IPS-18c (cell line): ENCODE results near the gene CCSER2.
A peak's percentile ranks its signal among the peaks of the same experiment; 100 is the strongest.
"Not testable (repeated sequence)": the region's sequence is repeated elsewhere in the genome, so short reads cannot be mapped to it uniquely, and the experiment has no call there.

Experiments
- H3K4me3 ChIP-seq: 2 replicates; pipeline ENCODE4 v1.7.0; 2013; ENCODE audit warnings: low read depth, mild to moderate bottlenecking, low read length, moderate library complexity; ENCODE audit not compliant: insufficient read depth
- H3K9me3 ChIP-seq: one replicate; pipeline ENCODE4 v1.6.1; 2013; ENCODE audit warnings: mild to moderate bottlenecking, low read length, moderate library complexity; ENCODE audit not compliant: control insufficient read depth, insufficient read depth

The CCSER2 gene, protein sequence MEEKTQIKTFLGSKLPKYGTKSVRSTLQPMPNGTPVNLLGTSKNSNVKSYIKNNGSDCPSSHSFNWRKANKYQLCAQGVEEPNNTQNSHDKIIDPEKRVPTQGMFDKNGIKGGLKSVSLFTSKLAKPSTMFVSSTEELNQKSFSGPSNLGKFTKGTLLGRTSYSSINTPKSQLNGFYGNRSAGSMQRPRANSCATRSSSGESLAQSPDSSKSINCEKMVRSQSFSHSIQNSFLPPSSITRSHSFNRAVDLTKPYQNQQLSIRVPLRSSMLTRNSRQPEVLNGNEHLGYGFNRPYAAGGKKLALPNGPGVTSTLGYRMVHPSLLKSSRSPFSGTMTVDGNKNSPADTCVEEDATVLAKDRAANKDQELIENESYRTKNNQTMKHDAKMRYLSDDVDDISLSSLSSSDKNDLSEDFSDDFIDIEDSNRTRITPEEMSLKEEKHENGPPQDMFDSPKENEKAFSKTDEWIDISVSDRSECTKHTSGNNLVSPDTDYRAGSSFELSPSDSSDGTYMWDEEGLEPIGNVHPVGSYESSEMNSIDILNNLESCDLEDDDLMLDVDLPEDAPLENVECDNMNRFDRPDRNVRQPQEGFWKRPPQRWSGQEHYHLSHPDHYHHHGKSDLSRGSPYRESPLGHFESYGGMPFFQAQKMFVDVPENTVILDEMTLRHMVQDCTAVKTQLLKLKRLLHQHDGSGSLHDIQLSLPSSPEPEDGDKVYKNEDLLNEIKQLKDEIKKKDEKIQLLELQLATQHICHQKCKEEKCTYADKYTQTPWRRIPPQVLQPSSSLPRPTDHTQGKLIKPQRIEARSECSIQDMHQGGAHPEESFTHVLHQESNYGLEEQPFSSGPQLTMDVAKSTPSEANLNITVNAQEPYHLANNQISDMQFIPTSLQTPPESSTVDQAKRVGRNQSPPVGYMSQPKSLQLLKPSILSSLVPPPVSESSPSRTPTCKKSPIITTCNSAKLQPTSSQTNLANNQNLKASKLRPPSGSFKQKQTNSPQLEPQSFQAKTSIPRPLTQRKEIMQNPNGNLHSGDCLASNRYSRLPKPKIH

GRCh38 chr10:84328418-84329195 is at the start of gene CCSER2:
CCSER2 (plus strand) TSS chr10:84328589; CDS start chr10:84371053, 42,464 bp downstream.
- peak within 1 kb of the TSS; percentile 93 for H3K4me3 ChIP-seq

GRCh38 chr10:84279876-84280475 is 48.4 kb upstream of the CCSER2 start:
- H3K4me3 ChIP-seq, H3K9me3 ChIP-seq: not testable (repeated sequence)

More at GRCh38 chr10:84328418-84329195, at the start of gene CCSER2:
- H3K9me3 ChIP-seq = no peaks in the 10 kb centered on the region

DNA sequence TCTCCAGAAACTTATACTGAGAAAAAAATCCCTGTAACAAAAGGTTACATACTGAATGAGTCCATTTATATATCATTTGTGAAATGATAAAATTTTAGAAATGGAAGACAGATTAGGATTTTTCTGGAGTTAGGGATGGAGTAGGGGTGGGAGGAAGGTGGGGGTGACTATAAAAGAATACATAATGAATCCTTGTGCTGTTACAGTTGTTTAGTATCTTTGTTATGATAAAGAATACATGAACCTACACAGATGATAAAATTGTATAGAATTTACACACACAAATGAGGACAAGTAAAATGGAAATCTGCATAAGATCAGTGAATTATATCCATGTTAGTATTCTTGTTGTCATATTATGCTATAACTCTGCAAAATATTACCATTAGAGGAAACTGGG is 41.7 kb upstream of the CCSER2 start:
- H3K4me3 ChIP-seq = no peak overlapping the region
- H3K9me3 ChIP-seq = no peaks in the 10 kb centered on the region

- H3K9me3 ChIP-seq = no peaks in the 10 kb centered on the region
- no peak overlapping the region for H3K4me3 ChIP-seq
Observed at GRCh38 chr10:84288151-84288550, 40.2 kb upstream of the CCSER2 start.

DNA sequence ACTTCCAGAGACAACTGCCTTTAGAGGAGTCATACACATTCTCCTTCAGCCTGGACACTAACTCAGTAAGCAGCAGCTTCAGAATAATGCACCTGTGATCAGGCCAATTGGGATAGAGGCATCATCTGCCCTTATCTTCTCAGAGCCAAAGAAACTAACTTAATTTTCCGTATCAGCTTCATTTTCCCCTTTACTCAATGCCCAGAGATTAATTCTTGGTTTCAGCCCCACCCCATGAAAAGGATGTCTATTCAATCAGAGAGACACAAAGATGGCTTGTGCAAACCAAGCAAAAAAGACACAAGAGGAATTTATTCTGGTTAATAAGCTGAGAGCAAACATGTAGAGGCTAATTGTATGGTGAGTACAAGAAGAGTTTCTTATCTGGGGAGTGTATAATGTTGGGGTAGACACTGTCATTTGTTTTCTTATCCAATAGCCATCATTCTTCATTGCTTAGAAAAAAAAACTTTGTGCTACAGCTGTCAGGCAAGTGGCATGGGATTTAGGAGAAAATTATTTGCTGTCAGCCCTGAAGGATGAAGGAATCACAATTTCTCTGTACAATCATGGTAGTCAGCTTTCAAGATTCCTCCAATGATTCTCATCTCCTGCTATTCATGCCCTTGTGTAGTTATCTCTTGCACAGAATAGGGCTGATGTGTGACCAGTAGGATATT is 38.7 kb upstream of the CCSER2 start:
- Histone ChIP-seq H3K4me3 (no peak overlapping the region), H3K9me3 (no peaks in the 10 kb centered on the region)

DNA sequence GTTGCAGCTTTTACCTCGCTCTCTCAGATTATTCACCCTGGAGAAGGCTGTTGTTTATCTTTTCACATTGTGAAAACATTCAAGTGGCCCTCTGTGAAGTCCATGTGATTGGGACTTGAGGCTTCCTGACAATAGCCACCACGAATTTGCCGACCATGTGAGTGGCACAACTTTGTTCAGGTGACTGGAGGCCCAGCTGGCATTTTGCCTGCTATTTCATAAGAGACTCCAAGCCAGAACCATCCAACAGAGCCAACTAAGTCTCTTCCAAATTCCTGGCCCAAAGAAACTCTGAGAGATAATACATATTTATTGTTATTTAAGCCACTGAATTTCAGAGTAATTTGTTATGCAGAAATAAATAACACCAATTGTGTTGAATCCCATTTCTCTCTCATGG is 38.2 kb upstream of the CCSER2 start:
- no peak overlapping the region for H3K4me3 ChIP-seq
- no peaks in the 10 kb centered on the region for H3K9me3 ChIP-seq

GRCh38 chr10:84291384-84291783 is 37.0 kb upstream of the CCSER2 start:
- Histone ChIP-seq H3K4me3 (no peak overlapping the region), H3K9me3 (no peaks in the 10 kb centered on the region)

DNA sequence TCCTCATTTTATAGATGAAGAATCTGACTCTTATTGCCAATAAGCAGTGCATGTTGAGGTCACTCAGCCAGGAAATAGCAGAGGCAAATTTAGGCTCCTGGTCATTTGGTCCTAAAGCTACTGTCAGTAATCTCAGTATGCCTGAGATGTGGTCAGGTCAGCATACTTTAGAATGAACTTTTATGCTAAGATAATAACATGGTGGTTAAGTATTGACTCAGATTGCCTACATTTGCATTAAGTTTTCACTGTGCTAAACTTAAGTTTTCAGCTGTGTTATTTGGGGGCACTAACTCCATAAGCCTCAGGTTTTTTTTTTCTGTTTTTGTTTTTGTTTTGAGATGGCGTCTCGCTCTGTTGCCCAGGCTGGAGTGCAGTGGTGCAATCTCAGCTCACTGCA is 35.9 kb upstream of the CCSER2 start:
- H3K4me3 ChIP-seq = no peak overlapping the region
- H3K9me3 ChIP-seq = no peaks in the 10 kb centered on the region

DNA sequence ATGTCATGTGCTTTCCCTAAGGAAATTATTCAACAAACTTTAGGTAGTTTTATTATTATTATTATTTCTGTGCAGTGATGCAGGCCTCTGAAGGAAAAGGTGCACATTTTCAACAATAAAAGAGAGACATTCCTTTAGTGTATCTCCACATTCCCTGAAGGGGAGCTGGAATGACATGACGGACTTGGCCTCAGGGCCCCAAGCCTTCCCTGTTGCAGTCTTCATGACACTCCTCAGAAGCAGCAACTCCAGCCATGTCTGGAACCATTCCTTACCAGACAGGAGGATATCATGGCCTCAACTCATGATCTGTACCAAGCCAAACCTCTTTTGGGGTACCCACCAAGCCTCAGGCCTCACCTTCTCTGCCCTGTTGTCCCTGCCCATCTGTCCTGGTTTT is 35.2 kb upstream of the CCSER2 start:
- Histone ChIP-seq H3K9me3 (no peaks in the 10 kb centered on the region), H3K4me3 (no peak overlapping the region)

DNA sequence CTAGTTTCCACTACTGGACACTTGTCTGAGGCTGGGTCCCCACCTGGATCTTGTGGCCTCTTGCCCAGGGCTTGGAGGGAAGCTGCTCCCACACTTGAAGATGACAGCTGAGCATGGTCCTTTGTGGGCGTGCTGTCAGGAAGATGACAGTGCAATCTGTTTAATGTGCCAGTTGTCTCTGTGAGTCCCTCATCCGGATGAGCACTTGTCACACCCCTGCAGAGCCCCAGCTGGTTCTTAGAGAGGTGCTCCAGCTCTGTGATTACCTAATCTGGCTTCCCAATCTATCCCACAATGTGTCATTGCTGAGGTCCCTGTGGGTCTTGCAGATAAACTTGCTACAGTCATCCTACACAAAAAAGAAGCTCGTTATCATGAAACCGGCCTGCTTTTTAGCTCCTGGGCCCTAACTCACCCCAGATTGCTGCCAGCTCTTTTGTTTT is 34.8 kb upstream of the CCSER2 start:
- Histone ChIP-seq H3K9me3 (no peaks in the 10 kb centered on the region), H3K4me3 (no peak overlapping the region)

DNA sequence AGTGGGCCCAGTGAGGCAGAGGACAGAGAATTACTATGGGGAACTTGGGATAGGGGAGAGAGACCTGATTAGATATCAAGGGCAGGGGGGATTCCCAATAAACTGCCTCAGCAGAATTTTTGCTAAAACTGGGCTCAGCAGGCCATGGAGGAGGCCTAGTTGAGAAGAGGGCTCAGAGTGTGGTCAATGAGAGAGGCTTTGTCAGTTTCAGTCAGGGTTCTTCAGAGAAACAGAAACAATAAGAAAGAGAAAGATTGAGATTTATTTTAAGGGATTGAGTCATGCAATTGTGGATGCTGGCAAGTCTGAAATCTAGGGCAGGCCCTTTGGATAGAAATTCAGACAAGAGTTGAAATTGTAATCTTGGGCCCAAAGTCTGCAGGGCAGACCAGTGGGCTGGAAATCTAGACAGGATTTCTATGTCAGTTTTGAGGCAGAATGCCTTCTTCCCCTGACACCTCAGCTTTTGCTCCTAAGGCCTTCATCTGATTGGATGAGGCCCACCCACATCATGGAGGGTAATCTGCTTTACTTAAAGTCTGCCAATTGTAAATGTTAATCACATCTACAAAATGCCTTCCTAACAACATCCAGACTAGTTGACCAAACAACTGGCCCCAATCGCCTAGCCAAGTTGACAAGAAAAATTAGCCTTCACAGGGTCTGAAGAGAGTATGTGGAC is 33.5 kb upstream of the CCSER2 start:
- H3K4me3 ChIP-seq = no peak overlapping the region
- no peaks in the 10 kb centered on the region for H3K9me3 ChIP-seq

DNA sequence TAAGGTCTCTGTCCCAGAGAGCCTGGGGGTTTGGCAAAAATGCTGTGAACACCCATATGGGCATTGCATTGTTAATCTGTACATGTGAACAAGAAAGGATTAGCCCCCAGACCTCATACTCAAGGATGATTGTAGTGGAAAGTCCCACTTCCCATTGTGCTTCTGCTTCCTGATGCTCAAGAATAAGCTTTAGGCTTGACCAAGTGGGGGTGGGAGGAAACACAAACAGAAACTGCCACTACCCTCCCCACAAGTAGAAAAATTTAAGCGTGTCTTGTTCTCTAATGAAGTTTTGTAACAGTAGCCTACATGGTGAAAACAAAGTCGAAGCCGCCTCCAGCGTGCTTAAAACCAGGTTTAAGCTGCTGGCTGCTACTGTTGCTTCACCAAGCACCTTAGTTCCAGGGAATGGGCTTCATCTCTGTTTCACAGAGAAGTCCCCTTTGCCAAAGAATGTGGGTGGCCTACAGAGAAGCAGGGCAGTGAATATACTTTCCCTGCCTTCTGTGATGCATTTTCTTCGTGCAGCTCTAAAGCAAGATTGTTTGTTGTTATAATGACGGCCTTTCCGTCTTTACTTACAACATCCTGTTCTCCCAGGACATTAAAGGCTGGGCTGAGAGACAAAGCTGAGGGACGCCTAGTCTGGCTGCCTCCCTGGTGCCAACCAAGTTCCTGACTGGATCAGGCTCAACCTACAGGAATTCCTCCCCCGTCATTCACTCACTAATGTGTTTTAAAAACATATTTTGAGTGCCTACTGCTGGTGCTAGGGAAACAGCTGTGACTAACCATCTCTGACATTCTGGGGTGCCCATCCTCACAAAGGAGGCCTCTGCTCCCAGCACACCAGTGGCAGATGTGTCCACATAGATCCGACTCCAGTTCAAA is 32.1 kb upstream of the CCSER2 start:
- no peak overlapping the region for H3K4me3 ChIP-seq

DNA sequence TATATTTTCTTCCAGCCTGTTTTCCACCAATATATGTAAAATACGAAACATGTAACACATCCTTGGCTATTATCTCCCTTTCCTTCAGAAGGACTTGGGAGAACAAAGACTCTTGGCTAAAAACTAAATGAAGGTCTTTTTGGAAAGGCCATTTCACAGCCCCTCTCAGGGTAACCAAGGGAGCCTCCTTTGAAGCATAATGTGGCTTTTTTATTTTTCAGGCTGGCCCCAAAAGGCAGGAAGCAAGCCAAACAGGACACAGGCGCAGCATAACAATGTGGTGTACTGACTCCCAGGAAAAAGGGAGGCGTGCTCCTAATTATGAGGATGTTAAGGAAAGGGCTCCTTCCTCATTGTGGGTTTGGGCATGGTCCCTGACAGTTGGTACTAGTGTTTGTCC is 30.3 kb upstream of the CCSER2 start:
- H3K9me3 ChIP-seq = no peaks in the 10 kb centered on the region
- H3K4me3 ChIP-seq = no peak overlapping the region

More for the DNA sequence above, 32.1 kb upstream of the CCSER2 start:
- H3K9me3 ChIP-seq = no peaks in the 10 kb centered on the region

DNA sequence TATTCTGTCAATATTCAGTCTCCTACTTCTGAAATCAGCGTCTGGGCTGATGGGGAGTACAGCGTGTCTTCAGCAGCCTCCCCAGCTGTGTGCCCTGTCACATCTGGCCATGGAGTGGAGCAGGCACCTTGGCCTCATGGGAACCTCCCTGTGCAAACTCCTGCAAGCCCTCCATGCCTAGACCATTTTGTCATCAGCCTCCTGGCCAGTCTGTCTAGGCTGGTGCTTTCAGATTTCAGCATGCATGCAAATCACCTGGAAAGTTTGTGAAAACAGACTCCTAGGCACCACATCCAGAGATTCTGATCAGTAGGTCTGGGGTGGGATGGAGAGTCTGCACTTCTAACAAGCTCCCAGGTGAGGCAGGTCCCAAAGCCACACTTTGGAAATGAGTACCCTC is 26.2 kb upstream of the CCSER2 start:
- H3K4me3 ChIP-seq = no peak overlapping the region
- H3K9me3 ChIP-seq = no peaks in the 10 kb centered on the region
